Measurements from ENCODE around the gene EYA2.

EYA2 gene

GRCh38 chr20:47227119-47227518 lies 332.5 kb downstream of the EYA2 start:
- DNase-seq (ENCODE audit: low read depth): no peak

DNA sequence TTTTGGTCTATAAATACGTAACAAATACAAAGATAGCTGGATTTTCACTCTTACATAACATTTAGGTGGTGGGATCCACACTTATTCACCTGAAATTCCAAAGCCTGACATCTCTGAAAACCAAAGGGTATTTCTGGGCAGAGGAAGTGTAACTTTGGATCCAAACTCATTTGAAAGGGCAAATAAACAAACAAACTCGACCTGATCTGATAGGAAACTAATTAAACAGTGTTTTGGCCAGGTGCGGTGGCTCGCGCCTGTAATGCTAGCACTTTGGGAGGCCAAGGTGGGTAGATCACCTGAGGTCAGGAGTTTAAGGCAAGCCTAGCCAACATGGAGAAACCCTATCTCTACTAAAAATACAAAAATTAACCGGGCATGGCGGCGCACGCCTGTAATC lies 332.9 kb downstream of the EYA2 start:
- DNase-seq (ENCODE audit: low read depth): no peak

DNA sequence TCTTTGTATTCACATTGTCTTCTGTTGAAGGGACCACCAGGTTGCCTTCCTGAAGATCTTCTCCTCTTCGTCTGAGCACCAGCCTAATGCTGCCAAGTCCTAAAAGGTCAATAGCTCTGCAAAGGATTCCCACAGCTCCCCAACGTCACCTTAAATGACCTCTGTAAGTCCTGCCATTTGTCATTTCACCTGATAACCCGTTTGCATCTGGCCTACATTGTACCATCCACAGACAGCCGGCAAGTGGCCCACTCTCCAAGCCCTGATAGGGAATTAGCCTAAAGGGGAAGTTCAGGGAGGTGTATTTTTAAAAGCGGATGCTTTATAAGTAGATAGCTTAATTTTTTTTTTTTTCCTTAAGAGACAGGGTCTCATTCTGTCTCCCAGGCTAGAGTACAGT lies 334.0 kb downstream of the EYA2 start:
- DNase-seq (ENCODE audit: low read depth): no peak

DNA sequence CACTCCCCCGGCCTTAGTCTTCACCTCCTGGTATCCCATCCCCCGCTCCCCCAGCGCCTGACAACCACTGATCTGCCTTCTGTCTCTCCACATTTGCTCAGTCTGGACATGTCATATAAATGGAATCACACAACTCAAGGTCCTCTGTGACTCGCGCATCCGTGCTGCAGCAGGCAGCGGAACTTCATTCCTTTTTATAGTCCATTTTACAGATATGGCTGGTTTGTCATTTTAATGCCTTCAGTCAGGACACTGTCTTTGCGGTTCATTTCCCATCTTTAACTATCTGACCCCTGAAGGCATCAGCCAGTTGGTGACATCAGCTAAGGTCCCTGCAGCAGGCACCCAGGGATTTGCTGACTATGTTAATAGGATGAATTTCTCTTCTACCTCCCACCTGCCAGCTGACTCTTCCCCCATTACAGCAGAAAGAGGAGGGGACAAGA lies 336.2 kb downstream of the EYA2 start:
- no peak for DNase-seq (ENCODE audit: low read depth)

- DNase-seq (ENCODE audit: low read depth): peak; percentile 41
These were observed 336.9 kb downstream of the EYA2 start for GRCh38 chr20:47231382-47232039.

DNA sequence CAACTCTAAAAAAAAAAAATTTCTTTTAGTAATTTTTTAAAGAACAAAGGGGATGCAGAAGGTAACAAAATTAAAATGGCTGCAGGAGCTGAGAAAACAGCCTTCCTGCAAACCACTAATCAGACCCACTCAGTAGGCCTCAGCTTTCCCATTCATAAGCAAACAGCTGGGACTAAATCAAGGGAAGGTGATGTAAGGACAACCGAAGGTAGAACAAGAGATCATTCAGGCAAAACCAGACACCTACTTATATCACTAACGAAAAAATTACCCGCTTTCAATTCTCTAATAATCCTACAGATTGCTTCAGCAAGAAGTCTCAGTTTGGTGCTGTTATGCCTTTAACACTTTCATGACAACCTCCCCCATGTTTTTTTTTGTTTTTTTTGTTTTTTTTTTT lies 337.9 kb downstream of the EYA2 start:
- DNase-seq (ENCODE audit: low read depth): no peak

DNA sequence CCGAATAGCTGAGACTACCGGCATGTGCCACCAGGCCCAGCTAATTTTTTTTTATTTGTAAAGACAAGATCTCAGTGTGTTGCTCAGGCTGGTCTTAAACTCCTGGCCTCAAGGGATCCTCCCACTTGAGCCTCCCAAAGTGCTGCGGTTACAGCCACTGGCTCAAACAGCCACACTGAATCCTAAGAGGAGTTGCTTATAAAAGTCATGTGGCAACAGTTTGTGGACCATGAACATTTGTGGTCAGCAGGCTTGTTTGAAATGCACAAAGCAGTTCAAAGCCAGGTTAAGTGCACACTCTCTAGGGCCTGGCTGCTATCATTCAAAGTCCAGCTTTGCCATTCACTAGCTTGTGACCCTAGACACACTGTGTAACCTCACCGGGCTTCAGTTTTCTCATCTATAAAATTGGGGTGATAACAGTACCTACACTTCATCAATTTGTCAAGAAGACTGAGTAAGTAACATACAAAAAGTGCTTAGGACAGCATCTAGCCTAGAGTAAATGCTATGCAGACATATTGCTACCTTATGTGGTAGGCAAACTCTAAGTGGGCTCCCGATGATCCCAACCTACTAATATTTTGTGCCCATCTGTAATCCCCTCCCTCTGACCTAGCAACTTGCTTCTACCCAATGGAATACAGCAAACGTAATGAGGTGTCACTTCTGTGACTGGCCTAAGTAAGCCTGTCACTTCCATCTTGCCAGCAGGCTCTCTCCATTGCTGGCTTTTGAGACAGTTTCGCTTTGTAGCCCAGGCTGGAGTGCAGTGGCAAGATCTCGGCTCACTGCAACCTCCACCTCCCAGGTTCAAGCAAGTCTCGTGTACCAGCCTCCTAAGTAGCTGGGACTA lies 338.9 kb downstream of the EYA2 start:
- no peak for DNase-seq (ENCODE audit: low read depth)

DNA sequence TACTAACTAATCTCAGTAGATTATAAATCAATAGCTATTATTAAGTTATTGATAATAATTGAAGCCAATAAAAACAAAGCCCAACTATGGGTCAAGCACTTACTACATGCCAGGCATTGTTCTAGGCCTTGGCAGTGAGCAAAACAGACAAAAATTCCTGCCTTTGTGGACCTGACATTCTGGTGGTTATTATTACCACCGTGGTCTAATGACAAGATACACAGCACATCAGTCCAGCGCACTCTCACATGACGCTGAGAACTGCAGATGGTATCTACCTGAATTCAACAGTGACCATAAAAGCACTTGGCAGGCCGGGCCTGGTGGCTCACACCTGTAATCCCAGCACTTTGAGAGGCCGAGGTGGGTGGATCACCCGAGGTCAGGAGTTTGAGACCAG lies 340.5 kb downstream of the EYA2 start:
- no peak for DNase-seq (ENCODE audit: low read depth)

DNA sequence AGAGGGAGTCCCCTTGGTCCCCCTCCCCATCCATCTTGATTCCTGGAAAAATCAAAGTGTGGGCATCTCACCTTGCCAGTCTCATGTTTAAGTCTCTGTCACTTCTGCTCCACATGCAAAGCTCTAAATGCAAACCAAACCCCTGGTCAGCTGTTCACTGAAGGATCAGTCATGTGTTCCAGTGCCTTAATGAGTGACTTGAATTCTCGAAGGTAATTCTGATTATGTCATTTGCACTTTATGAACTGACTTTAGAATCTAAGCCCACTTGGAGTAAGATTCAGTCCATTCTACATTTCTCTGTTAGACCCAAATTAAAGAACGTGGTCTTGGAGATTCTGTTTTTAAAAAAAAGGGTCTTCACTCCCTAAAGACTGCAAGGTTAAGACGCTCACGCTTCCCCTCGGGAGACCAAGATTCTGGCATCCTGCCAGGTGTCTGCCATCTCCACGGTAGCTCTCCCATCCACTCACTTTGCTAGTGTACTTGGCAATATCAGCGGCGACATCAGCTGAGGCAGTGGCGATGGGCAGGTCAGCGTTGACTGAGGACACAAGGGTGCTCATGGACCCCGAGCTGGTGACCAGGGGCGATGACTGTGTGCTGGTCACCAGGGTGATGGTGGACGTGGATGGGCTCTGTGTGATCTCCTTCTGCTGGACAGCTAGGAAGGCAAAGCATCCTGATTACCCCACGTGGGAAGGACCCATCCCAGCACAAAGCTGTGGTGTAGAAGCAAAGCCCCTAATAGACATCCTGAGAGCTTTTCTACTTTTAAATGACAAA lies 341.4 kb downstream of the EYA2 start:
- no peak for DNase-seq (ENCODE audit: low read depth)

GRCh38 chr20:47236639-47236900 lies 341.9 kb downstream of the EYA2 start:
- DNase-seq (ENCODE audit: low read depth): no peak

DNA sequence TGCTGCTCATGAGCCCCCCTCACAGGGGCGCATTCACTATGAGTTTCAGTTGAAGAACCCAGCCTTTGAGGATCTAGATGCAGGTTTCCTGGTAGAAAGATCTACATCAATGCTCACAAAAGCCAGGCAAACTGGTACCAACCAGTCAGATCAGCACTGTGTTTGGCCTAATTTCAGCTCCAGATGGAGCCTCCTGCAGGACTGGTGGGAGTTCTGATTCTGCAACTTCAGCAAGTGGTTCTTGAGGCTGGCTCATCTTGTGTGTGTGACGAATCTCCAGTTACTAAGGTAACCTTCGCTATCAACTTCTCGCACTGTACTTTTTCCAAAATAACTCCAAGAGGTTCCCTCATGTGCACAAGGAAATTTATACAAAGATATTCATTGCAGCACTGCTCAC lies 343.1 kb downstream of the EYA2 start:
- DNase-seq (ENCODE audit: low read depth): no peak

Data from fibroblast of the conjunctiva (primary cell).